NCI-H226 (cell line): Measurements from ENCODE around the gene ARHGDIG.
"Not testable (repeated sequence)": the region's sequence is repeated elsewhere in the genome, so short reads cannot be mapped to it uniquely, and the experiment has no call there.

Source experiments
- DNase-seq: peaks from one replicate; pipeline ENCODE4 v3.0.0-alpha.2; 2015

ARHGDIG gene

GRCh38 chr16:280552-280951 is at the start of gene ARHGDIG:
TSS of gene ARHGDIG (plus strand) at chr16:280591. CDS start at chr16:280681, 90 bp downstream.
- no peak for DNase-seq

- no peak for DNase-seq
Measured at GRCh38 chr16:230949-231348, 49.4 kb upstream of the ARHGDIG start.

- DNase-seq = peak; percentile 88
Measured at GRCh38 chr16:234468-235305, 45.7 kb upstream of the ARHGDIG start, which contains the start of gene FAM234A. TSS of gene FAM234A (plus strand) at chr16:234821. CDS start at chr16:254414, 19,593 bp downstream.

- DNase-seq = no peak
Measured at GRCh38 chr16:239948-240277, 40.5 kb upstream of the ARHGDIG start.

- DNase-seq = no peak
Measured at GRCh38 chr16:240559-240958, 39.8 kb upstream of the ARHGDIG start.

- DNase-seq = no peak
Measured at GRCh38 chr16:242281-242680, 38.1 kb upstream of the ARHGDIG start.

- no peak for DNase-seq
Measured at GRCh38 chr16:243348-243747, 37.0 kb upstream of the ARHGDIG start.

GRCh38 chr16:245105-245504 is 35.3 kb upstream of the ARHGDIG start:
- no peak for DNase-seq

GRCh38 chr16:247027-247426 is 33.4 kb upstream of the ARHGDIG start:
- DNase-seq = no peak

- no peak for DNase-seq
Measured at GRCh38 chr16:249431-249830, 31.0 kb upstream of the ARHGDIG start.

- no peak for DNase-seq
Measured at GRCh38 chr16:252366-253337, 27.7 kb upstream of the ARHGDIG start.

GRCh38 chr16:253833-254232 is 26.6 kb upstream of the ARHGDIG start:
- DNase-seq = no peak

GRCh38 chr16:254461-254860 is 25.9 kb upstream of the ARHGDIG start:
- no peak for DNase-seq

- DNase-seq = no peak
Measured at GRCh38 chr16:255183-255582, 25.2 kb upstream of the ARHGDIG start.

GRCh38 chr16:258091-258490 is 22.3 kb upstream of the ARHGDIG start:
- DNase-seq = not testable (repeated sequence)

- no peak for DNase-seq
Measured at GRCh38 chr16:259226-259625, 21.2 kb upstream of the ARHGDIG start.

- DNase-seq = no peak
Measured at GRCh38 chr16:259814-260253, 20.6 kb upstream of the ARHGDIG start.

GRCh38 chr16:260326-260725 is 20.1 kb upstream of the ARHGDIG start:
- DNase-seq = no peak

- DNase-seq = no peak
Measured at GRCh38 chr16:261031-261691, 19.2 kb upstream of the ARHGDIG start.

- DNase-seq = no peak
Measured at GRCh38 chr16:262121-262745, 18.2 kb upstream of the ARHGDIG start.

- no peak for DNase-seq
Measured at GRCh38 chr16:263182-263774, 17.1 kb upstream of the ARHGDIG start.

GRCh38 chr16:263944-264343 is 16.4 kb upstream of the ARHGDIG start:
- DNase-seq = no peak
